Spleen (tissue), 11 donors: Measurements from ENCODE around the gene ARHGEF12. TPM values are rescaled to one million over a fixed set of nuclear protein-coding genes. Genes with fewer than 3 reads are reported as not detected.
A peak's percentile ranks its signal among the peaks of the same experiment; 100 is the strongest.

Experiments
- DNase-seq: peaks from one replicate; pipeline ENCODE4 v3.0.0-alpha.2; 2020
- H3K27ac ChIP-seq, 8 donors: fragments of 200-600 bp; sonication (generic) in 7 of 8; 1 replicate in 4 of 8; 2 replicates in 4 of 8; pipeline versions ENCODE4 v1.5.0 to v1.8.0; 2016 to 2021; ENCODE audit warnings: inconsistent platforms in 4 of 8, mild to moderate bottlenecking in 4 of 8, moderate library complexity in 1 of 8
- H3K27me3 ChIP-seq, 7 donors: fragments of 200-600 bp; sonication (generic) in 6 of 7; replicated peaks in 1 of 7; 1 replicate in 4 of 7; 2 replicates in 3 of 7; pipeline versions ENCODE4 v1.5.0 to v1.8.0; 2016 to 2021; ENCODE audit warnings: inconsistent platforms in 3 of 7, mild to moderate bottlenecking in 1 of 7
- H3K36me3 ChIP-seq, 6 donors: fragments of 200-600 bp; sonication (generic) in 5 of 6; 1 replicate in 4 of 6; 2 replicates in 2 of 6; pipeline versions ENCODE4 v1.5.0 to v1.8.0; 2016 to 2021; ENCODE audit warnings: inconsistent platforms in 2 of 6
- H3K4me1 ChIP-seq, 6 donors: fragments of 200-600 bp; sonication (generic) in 5 of 6; 1 replicate in 3 of 6; 2 replicates in 3 of 6; pipeline versions ENCODE4 v1.5.0 to v1.8.0; 2016 to 2021; ENCODE audit warnings: inconsistent platforms in 3 of 6
- H3K4me3 ChIP-seq, 8 donors: fragments of 200-600 bp; sonication (generic) in 7 of 8; 1 replicate in 4 of 8; 2 replicates in 4 of 8; pipeline versions ENCODE4 v1.5.0 to v1.8.0; 2016 to 2021; ENCODE audit warnings: inconsistent platforms in 4 of 8, mild to moderate bottlenecking in 4 of 8, moderate library complexity in 2 of 8
- H3K9me3 ChIP-seq, 8 donors: fragments of 200-600 bp; sonication (generic) in 7 of 8; 1 replicate in 4 of 8; 2 replicates in 4 of 8; pipeline versions ENCODE4 v1.5.0 to v1.8.0; 2016 to 2021; ENCODE audit warnings: inconsistent platforms in 4 of 8
- POLR2A ChIP-seq, 3 donors: fragments of 450-650 bp; IDR thresholded peaks; one replicate each; pipeline ENCODE4 v1.5.1; 2017; ENCODE audit warnings: antibody characterized with exemption in 3 of 3, mild to moderate bottlenecking in 1 of 3
- POLR2AphosphoS5 ChIP-seq, 3 donors: sonication (generic); formaldehyde crosslinking; IDR thresholded peaks; one replicate each; pipeline ENCODE4 v1.5.1; 2017; ENCODE audit warnings: antibody characterized with exemption in 3 of 3
- WGBS, 5 donors: extraction: QIAGEN DNeasy Blood & Tissue Kit in 3 of 5; methylation state at CpG; one replicate each; pipeline versions ENCODE4 v1.1.5 to v1.1.7; 2013 to 2018; 5-methylcytosine and 5-hydroxymethylcytosine counted together
- intact Hi-C: fragments of 100-400 bp; cut with DNase I; formaldehyde crosslinking; loops from one replicate; pipeline ENCODE4 v1.15.0; 2023; ENCODE audit warnings: low total_unique reads
- polyA plus RNA-seq, 3 donors: library from polyadenylated mRNA; stranded (reverse); fragments of 200-250 nt; gene quantifications; one replicate each; pipeline ENCODE4 v1.2.1, GENCODE V29; 2013
- total RNA-seq, 7 donors: library from RNA; depleted of rRNA in 3 of 7; stranded (reverse); fragments of >200 nt in 3 of 7; fragmentation: NEBNext Ultra II Directional in 4 of 7; extraction: Animal tissue kit (Norgen Biotek cat#: 25700) in 4 of 7; gene quantifications; one replicate each; pipeline versions ENCODE4 v1.1.0 to v1.2.1, GENCODE V29; 2016 to 2021
- TF ChIP-seq, protein P1 (sequence below), 11 experiments: fragments of 200-600 bp in 7 of 11; fragments of 450-650 bp in 4 of 11; sonication (generic) in 4 of 11; IDR thresholded peaks in 8 of 11; conservative IDR thresholded peaks in 3 of 11; 1 replicate in 7 of 11; 2 replicates in 4 of 11; pipeline versions ENCODE4 v1.4.0 to v1.8.0; 2016 to 2021; ENCODE audit warnings: antibody characterized with exemption in 11 of 11, inconsistent platforms in 4 of 11, mild to moderate bottlenecking in 1 of 11
- donor health status: healthy with polysubstance abuse.
- donor health status: DM: no; HTN: no; CAD: no; lungs with moderate emphysema.
- donor health status: DM: no; HTN: no; CAD: no.
- donor health status: Bipolar disorder and iron deficiency.
- donor health status: healthy.
- donor health status: DM: no; HTN: no; CAD: no.
- donor health status: DM: yes; HTN: yes; CAD: no.

Gene ARHGEF12
- total and polyA plus RNA-seq, 10 donors: 5.6 to 122 (median 88.6) TPM

DNA sequence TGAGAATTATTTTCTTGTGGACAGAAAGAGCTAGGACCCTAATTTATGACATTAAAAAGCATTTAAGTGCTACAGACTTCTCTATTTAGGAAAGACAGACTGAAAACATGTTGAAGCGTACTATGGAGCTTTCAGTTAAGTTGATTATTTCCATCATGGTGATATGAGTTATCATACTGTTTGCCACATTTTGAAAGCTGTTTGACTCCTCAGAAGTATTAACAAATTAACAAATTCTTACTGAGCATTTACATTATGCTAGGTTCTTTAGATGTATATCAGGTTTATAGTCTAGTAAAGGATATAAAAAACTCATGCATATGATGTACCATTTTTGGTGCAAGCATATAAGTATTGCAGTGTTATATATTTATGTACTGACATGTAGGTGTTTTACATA, 50.1 kb downstream of the ARHGEF12 start:
- H3K4me1 ChIP-seq: peaks cover 6 to 49% (median 22%) of the 10 kb centered on the region in 6 donors
- TF ChIP-seq POLR2A (IDR thresholded peaks at IDR 0.05): no peak
- TF ChIP-seq, protein P1, sequence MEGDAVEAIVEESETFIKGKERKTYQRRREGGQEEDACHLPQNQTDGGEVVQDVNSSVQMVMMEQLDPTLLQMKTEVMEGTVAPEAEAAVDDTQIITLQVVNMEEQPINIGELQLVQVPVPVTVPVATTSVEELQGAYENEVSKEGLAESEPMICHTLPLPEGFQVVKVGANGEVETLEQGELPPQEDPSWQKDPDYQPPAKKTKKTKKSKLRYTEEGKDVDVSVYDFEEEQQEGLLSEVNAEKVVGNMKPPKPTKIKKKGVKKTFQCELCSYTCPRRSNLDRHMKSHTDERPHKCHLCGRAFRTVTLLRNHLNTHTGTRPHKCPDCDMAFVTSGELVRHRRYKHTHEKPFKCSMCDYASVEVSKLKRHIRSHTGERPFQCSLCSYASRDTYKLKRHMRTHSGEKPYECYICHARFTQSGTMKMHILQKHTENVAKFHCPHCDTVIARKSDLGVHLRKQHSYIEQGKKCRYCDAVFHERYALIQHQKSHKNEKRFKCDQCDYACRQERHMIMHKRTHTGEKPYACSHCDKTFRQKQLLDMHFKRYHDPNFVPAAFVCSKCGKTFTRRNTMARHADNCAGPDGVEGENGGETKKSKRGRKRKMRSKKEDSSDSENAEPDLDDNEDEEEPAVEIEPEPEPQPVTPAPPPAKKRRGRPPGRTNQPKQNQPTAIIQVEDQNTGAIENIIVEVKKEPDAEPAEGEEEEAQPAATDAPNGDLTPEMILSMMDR (IDR thresholded peaks at IDR 0.05 in 8 of 11, conservative IDR thresholded peaks at IDR 0.05 in 3 of 11): no peak
- TF ChIP-seq POLR2AphosphoS5 (IDR thresholded peaks at IDR 0.05): no peak
- no peaks in the 10 kb centered on the region for H3K27me3 ChIP-seq
- peaks cover 0 to 7% (median 0%) of the 10 kb centered on the region in 8 donors for H3K9me3 ChIP-seq
- 82 to 95% (median 86%) methylated on average over 1 of the region's 1 CpG for WGBS, 5 donors
- DNase-seq: no peak
- H3K4me3 ChIP-seq: no peak overlapping the region
- no peaks in the 10 kb centered on the region for H3K36me3 ChIP-seq
- intact Hi-C loops: no loop called here
- H3K27ac ChIP-seq: no peak overlapping the region

DNA sequence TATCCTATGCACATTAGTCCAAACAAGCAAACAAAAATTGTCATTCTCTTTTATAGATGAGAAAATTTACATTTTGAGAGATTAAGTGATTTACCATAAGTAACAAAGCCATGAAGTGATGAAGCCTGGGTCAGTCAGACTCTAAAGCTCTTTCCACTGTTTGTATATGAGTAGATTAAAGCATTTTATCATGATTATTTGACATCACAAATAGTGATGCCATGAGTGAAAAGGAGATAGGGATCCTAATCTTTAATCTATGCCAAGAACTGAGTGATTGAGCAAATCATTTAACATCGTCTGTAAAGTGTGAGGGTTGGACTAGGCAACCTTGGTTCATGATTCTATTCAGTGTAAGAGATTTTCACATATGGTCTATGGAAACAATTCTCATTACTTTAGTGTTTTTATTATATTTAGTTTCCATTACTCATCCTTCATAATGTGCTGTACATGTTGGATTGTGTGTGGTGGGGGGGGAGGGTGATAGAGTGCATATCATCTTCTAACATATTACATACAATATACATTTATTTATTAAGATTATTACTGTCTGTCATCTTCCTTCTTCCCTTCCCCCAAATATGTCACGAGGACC, 50.7 kb downstream of the ARHGEF12 start:
- Histone ChIP-seq H3K36me3 (no peaks in the 10 kb centered on the region), H3K27ac (no peak overlapping the region), H3K4me3 (no peak overlapping the region), H3K9me3 (peaks cover 0 to 7% (median 0%) of the 10 kb centered on the region in 8 donors), H3K27me3 (no peaks in the 10 kb centered on the region), H3K4me1 (peaks cover 6 to 49% (median 28%) of the 10 kb centered on the region in 6 donors)
- 77 to 91% (median 88%) methylated on average over 2 of the region's 2 CpGs for WGBS, 5 donors
- DNase-seq: no peak
- intact Hi-C loops: no loop called here
- TF ChIP-seq POLR2A (IDR thresholded peaks at IDR 0.05) (no peak), POLR2AphosphoS5 (IDR thresholded peaks at IDR 0.05) (no peak)
- TF ChIP-seq, protein P1 (IDR thresholded peaks at IDR 0.05 in 8 of 11, conservative IDR thresholded peaks at IDR 0.05 in 3 of 11): no peak

DNA sequence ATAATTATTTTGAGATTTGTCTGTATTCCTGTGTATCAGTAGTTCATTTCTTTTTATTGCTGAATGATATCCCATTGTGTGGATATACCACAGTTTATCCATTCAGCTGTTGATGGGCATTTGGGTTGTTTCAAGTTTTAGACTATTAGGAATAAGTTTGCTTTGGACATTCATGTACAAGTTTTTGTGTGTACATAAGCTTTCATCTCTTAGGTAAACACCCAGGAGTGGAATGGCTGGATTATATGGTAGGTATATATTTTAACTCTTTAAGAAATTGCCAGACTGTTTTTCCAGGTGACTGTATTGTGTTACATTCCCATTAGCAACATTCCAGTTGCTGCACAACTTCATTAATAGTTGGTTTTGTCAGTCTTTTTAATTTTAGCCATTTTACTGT, 52.0 kb downstream of the ARHGEF12 start:
- no peak overlapping the region for H3K4me3 ChIP-seq
- no peaks in the 10 kb centered on the region for H3K36me3 ChIP-seq
- peaks cover 0 to 7% (median 0%) of the 10 kb centered on the region in 8 donors for H3K9me3 ChIP-seq
- no peak for TF ChIP-seq POLR2AphosphoS5 (IDR thresholded peaks at IDR 0.05)
- TF ChIP-seq POLR2A (IDR thresholded peaks at IDR 0.05): no peak
- H3K4me1 ChIP-seq: peaks cover 6 to 52% (median 28%) of the 10 kb centered on the region in 6 donors
- H3K27me3 ChIP-seq: no peaks in the 10 kb centered on the region
- no peak for DNase-seq
- intact Hi-C loops: no loop called here
- no peak overlapping the region for H3K27ac ChIP-seq

DNA sequence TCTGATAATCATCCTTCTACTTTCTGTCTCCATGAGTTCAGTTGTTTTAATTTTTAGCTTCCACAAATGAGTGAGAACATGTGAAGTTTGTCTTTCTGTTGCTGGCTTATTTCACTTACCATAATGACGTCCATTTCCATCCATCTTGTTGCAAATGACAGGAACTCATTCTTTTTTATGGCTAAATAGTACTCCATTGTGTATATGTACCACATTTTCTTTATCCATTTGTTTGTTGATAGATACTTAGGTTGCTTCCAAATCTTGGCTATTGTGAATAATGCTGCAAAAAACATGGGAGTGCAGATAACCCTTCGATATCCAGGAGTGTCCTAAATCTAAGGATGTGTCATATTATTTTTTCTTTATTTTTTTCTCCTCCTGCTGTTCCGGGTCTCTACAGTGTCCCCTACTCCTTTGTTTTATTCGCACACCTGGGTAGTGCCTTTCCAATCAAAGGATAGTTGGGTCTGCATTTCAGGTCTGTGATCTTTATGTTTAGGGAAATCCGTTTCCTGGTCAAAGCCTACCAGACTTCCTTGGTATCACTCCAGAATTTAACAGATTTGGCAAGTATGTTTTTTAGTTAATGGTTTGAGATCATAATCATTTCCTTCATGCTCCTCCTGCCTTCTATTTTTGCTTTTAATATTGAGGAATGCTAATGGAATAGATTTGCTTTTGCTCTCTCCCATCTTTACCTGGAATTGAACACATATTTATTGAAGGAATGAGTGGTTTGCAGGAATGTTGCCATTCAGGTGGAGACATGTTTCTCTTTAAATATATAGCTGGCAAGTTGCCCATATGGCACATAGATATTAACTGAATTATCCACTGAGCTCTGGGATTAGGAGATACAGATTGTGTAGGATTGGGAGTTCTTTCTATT, 53.7 kb downstream of the ARHGEF12 start:
- H3K36me3 ChIP-seq: no peaks in the 10 kb centered on the region
- no peaks in the 10 kb centered on the region for H3K27me3 ChIP-seq
- H3K9me3 ChIP-seq: peaks cover 0 to 7% (median 0%) of the 10 kb centered on the region in 8 donors
- DNase-seq: no peak
- TF ChIP-seq, protein P1 (IDR thresholded peaks at IDR 0.05 in 8 of 11, conservative IDR thresholded peaks at IDR 0.05 in 3 of 11): no peak
- no peak for TF ChIP-seq POLR2A (IDR thresholded peaks at IDR 0.05)
- no peak for TF ChIP-seq POLR2AphosphoS5 (IDR thresholded peaks at IDR 0.05)
- intact Hi-C loops: no loop called here
- no peak overlapping the region for H3K4me3 ChIP-seq
- H3K27ac ChIP-seq: peak overlapping the region in 4 of 8 donors; percentile 4 to 57 (median 28)
- H3K4me1 ChIP-seq: peaks cover 6 to 51% (median 26%) of the 10 kb centered on the region in 6 donors
- WGBS, 5 donors: 70 to 86% (median 71%) methylated on average over 5 of the region's 5 CpGs
